Loucy (cell line): Measurements from ENCODE around the gene IL20.
A peak's percentile ranks its signal among the peaks of the same experiment; 100 is the strongest.

Experiments
- H2AFZ ChIP-seq: fragments of 200-600 bp; sonication (generic); 2 replicates; pipeline ENCODE4 v1.6.0; 2016; ENCODE audit warnings: antibody characterized with exemption, mild to moderate bottlenecking, low read length, moderate library complexity
- H3F3A ChIP-seq: fragments of 200-600 bp; 2 replicates; pipeline ENCODE4 v1.6.0; 2016; ENCODE audit warnings: antibody characterized with exemption, low read depth, mild to moderate bottlenecking
- H3K27me3 ChIP-seq: fragments of 200-600 bp; sonication (generic); 2 replicates; pipeline ENCODE4 v1.6.1; 2014; ENCODE audit warnings: low read length, mild to moderate bottlenecking; ENCODE audit not compliant: insufficient read depth, poor library complexity, severe bottlenecking
- H3K36me3 ChIP-seq: fragments of 200-600 bp; sonication (generic); 2 replicates; pipeline ENCODE4 v1.6.1; 2016; ENCODE audit warnings: low read length; ENCODE audit not compliant: insufficient read depth
- H3K4me1 ChIP-seq: fragments of 200-600 bp; sonication (generic); 2 replicates; pipeline ENCODE4 v1.5.1; 2014; ENCODE audit warnings: low read length, mild to moderate bottlenecking; ENCODE audit not compliant: insufficient read depth, poor library complexity, severe bottlenecking
- H3K4me2 ChIP-seq: fragments of 200-600 bp; sonication (generic); 2 replicates; pipeline ENCODE4 v1.6.0; 2014; ENCODE audit warnings: antibody characterized with exemption, low read length, low read depth, mild to moderate bottlenecking; ENCODE audit not compliant: poor library complexity, severe bottlenecking
- H3K4me3 ChIP-seq: fragments of 200-600 bp; sonication (generic); 2 replicates; pipeline ENCODE4 v1.5.1; 2014; ENCODE audit warnings: low read length, mild to moderate bottlenecking, mixed read lengths; ENCODE audit not compliant: poor library complexity, severe bottlenecking
- H3K79me2 ChIP-seq: fragments of 200-600 bp; sonication (generic); 2 replicates; pipeline ENCODE4 v1.6.1; 2014; ENCODE audit warnings: low read length; ENCODE audit not compliant: insufficient read depth
- H3K9ac ChIP-seq: fragments of 200-600 bp; sonication (generic); 2 replicates; pipeline ENCODE4 v1.6.0; 2014; ENCODE audit warnings: mild to moderate bottlenecking, low read depth, low read length, moderate library complexity; ENCODE audit not compliant: poor library complexity, severe bottlenecking
- H3K9me2 ChIP-seq: fragments of 200-600 bp; sonication (generic); replicated peaks from 2 replicates; pipeline ENCODE4 v1.6.1; 2016; ENCODE audit warnings: low read depth, low read length, mixed read lengths
- H3K9me3 ChIP-seq: fragments of 200-600 bp; sonication (generic); 2 replicates; pipeline ENCODE4 v1.6.1; 2014; ENCODE audit warnings: mild to moderate bottlenecking, antibody characterized with exemption, low read length, low read depth; ENCODE audit not compliant: insufficient read depth
- H4K20me1 ChIP-seq: fragments of 200-600 bp; sonication (generic); 2 replicates; pipeline ENCODE4 v1.6.0; 2014; ENCODE audit warnings: antibody characterized with exemption, low read length, mild to moderate bottlenecking; ENCODE audit not compliant: insufficient read depth, poor library complexity, severe bottlenecking
- CTCF ChIP-seq: fragments of 200-600 bp; sonication (generic); conservative IDR thresholded peaks from 2 replicates; pipeline ENCODE4 v1.5.1; 2014; ENCODE audit warnings: mild to moderate bottlenecking, antibody characterized with exemption, low read length
- EZH2phosphoT487 ChIP-seq: fragments of 200-600 bp; IDR thresholded peaks from 2 replicates; pipeline ENCODE4 v1.6.1; 2018; ENCODE audit warnings: antibody characterized with exemption, mild to moderate bottlenecking, moderate library complexity, borderline replicate concordance

IL20 gene

GRCh38 chr1:206829875-206830274, 35.5 kb upstream of the IL20 start:
- 0 out of 2 replicates have a peak, but pooled peaks cover 3% of the 10 kb centered on the region for H3F3A ChIP-seq
- no peaks in the 10 kb centered on the region for H3K36me3 ChIP-seq
- H3K9ac ChIP-seq = no peak overlapping the region
- peak overlapping the region; percentile 59 for H2AFZ ChIP-seq
- no peak for TF ChIP-seq EZH2phosphoT487
- TF ChIP-seq CTCF = no peak
- H3K9me3 ChIP-seq = no peaks in the 10 kb centered on the region
- H3K4me1 ChIP-seq = peaks cover 51% of the 10 kb centered on the region
- no peaks in the 10 kb centered on the region for H3K79me2 ChIP-seq
- no peak overlapping the region for H3K4me3 ChIP-seq
- H3K27me3 ChIP-seq = no peaks in the 10 kb centered on the region
- no peaks in the 10 kb centered on the region for H4K20me1 ChIP-seq
- H3K4me2 ChIP-seq = peak overlapping the region; percentile 3
- no peaks in the 10 kb centered on the region for H3K9me2 ChIP-seq

DNA sequence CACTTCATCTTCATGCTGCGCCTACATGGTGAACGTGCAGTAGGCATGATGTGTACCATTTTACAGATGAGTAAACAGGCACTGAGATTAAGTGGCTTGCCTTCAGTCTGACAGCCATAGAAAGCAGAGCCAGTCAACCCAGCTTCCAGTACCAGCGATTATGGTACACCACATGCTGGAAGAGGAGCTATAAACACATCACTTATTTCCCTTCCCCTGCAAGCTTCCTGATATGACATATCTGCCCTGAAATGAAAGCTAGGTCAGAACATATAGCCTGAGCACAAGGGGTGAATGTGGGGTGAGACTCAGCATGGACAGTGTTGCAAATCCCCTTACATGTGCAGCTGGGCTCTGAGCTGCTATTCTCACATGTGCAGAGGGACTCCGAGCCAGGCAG, 33.8 kb upstream of the IL20 start:
- H4K20me1 ChIP-seq = no peaks in the 10 kb centered on the region
- TF ChIP-seq CTCF (no peak), EZH2phosphoT487 (no peak)
- no peaks in the 10 kb centered on the region for H3K9me3 ChIP-seq
- H3F3A ChIP-seq = 0 out of 2 replicates have a peak, but pooled peaks cover 3% of the 10 kb centered on the region
- no peaks in the 10 kb centered on the region for H3K36me3 ChIP-seq
- no peaks in the 10 kb centered on the region for H3K79me2 ChIP-seq
- H3K4me1 ChIP-seq = peaks cover 51% of the 10 kb centered on the region
- H3K4me2 ChIP-seq = peak overlapping the region; percentile 71
- H3K9ac ChIP-seq = peak overlapping the region; percentile 50
- no peaks in the 10 kb centered on the region for H3K27me3 ChIP-seq
- H2AFZ ChIP-seq = no peak overlapping the region
- no peaks in the 10 kb centered on the region for H3K9me2 ChIP-seq
- no peak overlapping the region for H3K4me3 ChIP-seq

DNA sequence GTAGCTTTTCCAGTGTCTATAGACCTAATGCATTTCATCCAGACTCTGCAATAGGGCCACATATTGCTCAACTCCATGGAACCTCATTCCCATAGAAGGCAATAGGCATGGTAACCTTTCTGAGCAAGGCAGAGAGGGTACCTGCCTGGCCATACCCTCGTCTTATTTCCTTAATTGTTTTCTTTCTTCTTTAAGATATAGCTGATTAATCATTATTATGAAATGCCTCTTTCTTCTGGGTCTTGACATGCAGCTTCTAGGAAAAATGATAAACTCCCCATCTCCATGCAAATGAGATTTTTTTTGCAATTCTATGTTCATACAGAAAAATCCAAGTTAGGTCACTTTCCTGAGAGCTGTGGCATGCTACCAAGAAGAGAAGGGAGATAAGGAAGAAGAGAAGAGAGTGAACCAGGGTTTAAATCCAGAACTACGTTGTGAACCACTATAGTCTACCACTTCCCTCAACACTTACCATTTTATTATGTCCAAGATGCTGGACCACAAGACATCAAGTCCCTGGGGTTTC, 33.0 kb upstream of the IL20 start:
- H3K27me3 ChIP-seq = no peaks in the 10 kb centered on the region
- H3K9ac ChIP-seq = peak overlapping the region; percentile 50
- no peaks in the 10 kb centered on the region for H4K20me1 ChIP-seq
- no peaks in the 10 kb centered on the region for H3K79me2 ChIP-seq
- H3K9me2 ChIP-seq = no peaks in the 10 kb centered on the region
- H3F3A ChIP-seq = 0 out of 2 replicates have a peak, but pooled peaks cover 3% of the 10 kb centered on the region
- H3K4me3 ChIP-seq = peak overlapping the region; percentile 35
- TF ChIP-seq EZH2phosphoT487 (no peak), CTCF (no peak)
- H3K36me3 ChIP-seq = no peaks in the 10 kb centered on the region
- H3K9me3 ChIP-seq = no peaks in the 10 kb centered on the region
- H2AFZ ChIP-seq = no peak overlapping the region
- peaks cover 51% of the 10 kb centered on the region for H3K4me1 ChIP-seq
- H3K4me2 ChIP-seq = peak overlapping the region; percentile 71
